Liver (tissue), 9 donors: ENCODE results near the gene FRMPD1. TPM values are rescaled to one million over a fixed set of nuclear protein-coding genes. Genes with fewer than 3 reads are reported as not detected.

Experiments
- DNase-seq: peaks from one replicate; pipeline ENCODE4 v3.0.0-alpha.2; 2017; ENCODE audit warnings: low spot score
- H3K27ac ChIP-seq, 2 donors: one replicate each; pipeline ENCODE4 v1.7.0; 2013; ENCODE audit warnings: inconsistent platforms in 2 of 2, low read length in 2 of 2, control low read depth in 1 of 2, low read depth in 1 of 2, mild to moderate bottlenecking in 1 of 2
- H3K27me3 ChIP-seq, 4 donors: one replicate each; pipeline versions ENCODE4 v1.6.1 to v1.7.0; 2013; ENCODE audit warnings: low read length in 3 of 4, inconsistent platforms in 1 of 4, mild to moderate bottlenecking in 1 of 4, moderate library complexity in 1 of 4; ENCODE audit not compliant: control insufficient read depth in 4 of 4, insufficient read depth in 4 of 4
- H3K36me3 ChIP-seq, 4 donors: one replicate each; pipeline versions ENCODE4 v1.6.1 to v1.7.0; 2013; ENCODE audit warnings: low read length in 3 of 4, mild to moderate bottlenecking in 3 of 4, low read depth in 1 of 4, moderate library complexity in 1 of 4; ENCODE audit not compliant: control insufficient read depth in 4 of 4, insufficient read depth in 3 of 4
- H3K4me1 ChIP-seq, 4 donors: one replicate each; pipeline versions ENCODE4 v1.6.1 to v1.7.0; 2013; ENCODE audit warnings: low read length in 3 of 4, mild to moderate bottlenecking in 3 of 4, moderate library complexity in 1 of 4; ENCODE audit not compliant: control insufficient read depth in 4 of 4, insufficient read depth in 4 of 4
- H3K4me3 ChIP-seq, 3 donors: one replicate each; pipeline versions ENCODE4 v1.6.1 to v1.7.0; 2013; ENCODE audit warnings: low read length in 3 of 3, control low read depth in 1 of 3, low read depth in 1 of 3, mild to moderate bottlenecking in 1 of 3
- H3K9ac ChIP-seq, 2 donors: one replicate each; pipeline ENCODE4 v1.7.0; 2013; ENCODE audit warnings: low read length in 2 of 2, mild to moderate bottlenecking in 2 of 2, moderate library complexity in 2 of 2, control low read depth in 1 of 2, low read depth in 1 of 2
- H3K9me3 ChIP-seq, 4 donors: one replicate each; pipeline versions ENCODE4 v1.6.1 to v1.7.0; 2013; ENCODE audit warnings: low read length in 3 of 4; ENCODE audit not compliant: control insufficient read depth in 4 of 4
- EGR1 ChIP-seq, 2 donors: IDR thresholded peaks; 2 replicates each; pipeline ENCODE4 v1.6.1; 2016 to 2018; ENCODE audit warnings: antibody characterized with exemption in 2 of 2, low read depth in 2 of 2
- FOXA2 ChIP-seq: IDR thresholded peaks from 2 replicates; pipeline ENCODE4 v1.6.1; 2016; ENCODE audit warnings: antibody characterized with exemption
- GABPA ChIP-seq, 2 donors: IDR thresholded peaks in 1 of 2; conservative IDR thresholded peaks in 1 of 2; 2 replicates each; pipeline ENCODE4 v1.6.1; 2016; ENCODE audit warnings: antibody characterized with exemption in 2 of 2, mild to moderate bottlenecking in 1 of 2, moderate library complexity in 1 of 2
- HNF4A ChIP-seq, 2 donors: conservative IDR thresholded peaks; 2 replicates each; pipeline ENCODE4 v1.6.1; 2016; ENCODE audit warnings: antibody characterized with exemption in 2 of 2, mild to moderate bottlenecking in 2 of 2
- HNF4G ChIP-seq: IDR thresholded peaks from 2 replicates; pipeline ENCODE4 v1.6.1; 2016; ENCODE audit warnings: antibody characterized with exemption
- NR2F2 ChIP-seq: IDR thresholded peaks from 2 replicates; pipeline ENCODE4 v1.6.1; 2016; ENCODE audit warnings: antibody characterized with exemption
- REST ChIP-seq: IDR thresholded peaks from 2 replicates; pipeline ENCODE4 v1.6.1; 2016; ENCODE audit warnings: antibody characterized with exemption, mild to moderate bottlenecking
- RXRA ChIP-seq, 2 donors: IDR thresholded peaks; 2 replicates each; pipeline ENCODE4 v1.6.1; 2017 to 2018; ENCODE audit warnings: antibody characterized with exemption in 2 of 2, mild to moderate bottlenecking in 1 of 2
- SP1 ChIP-seq: IDR thresholded peaks from 2 replicates; pipeline ENCODE4 v1.6.1; 2018; ENCODE audit warnings: antibody characterized with exemption, mild to moderate bottlenecking
- TAF1 ChIP-seq: conservative IDR thresholded peaks from 2 replicates; pipeline ENCODE4 v1.6.1; 2016; ENCODE audit warnings: antibody characterized with exemption, mild to moderate bottlenecking
- YY1 ChIP-seq: IDR thresholded peaks from 2 replicates; pipeline ENCODE4 v1.6.1; 2016; ENCODE audit warnings: antibody characterized with exemption, mild to moderate bottlenecking
- WGBS: extraction: QIAGEN DNeasy Blood & Tissue Kit; methylation state at CpG from one replicate; pipeline ENCODE4 v1.1.7; 2013; 5-methylcytosine and 5-hydroxymethylcytosine counted together
- polyA plus RNA-seq, 2 donors: library from polyadenylated mRNA; stranded (reverse) in 1 of 2; unstranded in 1 of 2; fragments of 200-250 nt in 1 of 2; fragments of >200 nt in 1 of 2; fragmentation: Nextera tagmentation in 1 of 2; extraction: Ambion mirVana in 1 of 2; gene quantifications; one replicate each; pipeline versions ENCODE4 v1.2.1 to v1.2.3, GENCODE V29; 2013 to 2015
- total RNA-seq, 2 donors: library from RNA; depleted of rRNA; stranded (reverse); fragments of >200 nt; gene quantifications; one replicate each; pipeline ENCODE4 v1.2.3, GENCODE V29; 2014
- TF ChIP-seq, protein P1 (sequence below): IDR thresholded peaks from 2 replicates; pipeline ENCODE4 v1.6.1; 2016; ENCODE audit warnings: antibody characterized with exemption
- TF ChIP-seq, protein P2 (sequence below): IDR thresholded peaks from 2 replicates; pipeline ENCODE4 v1.6.1; 2016; ENCODE audit warnings: antibody characterized with exemption
- donor health status: healthy.
- donor health status: healthy.
- donor health status: healthy.
- donor health status: healthy.
- donor health status: healthy.

FRMPD1 gene
- total and polyA plus RNA-seq, 4 donors, result 0.06 to 1.8 (median 0.17) TPM

- TF ChIP-seq REST (no peak), GABPA (IDR thresholded peaks at IDR 0.05 in 1 of 2, conservative IDR thresholded peaks at IDR 0.05 in 1 of 2) (no peak), EGR1 (IDR thresholded peaks at IDR 0.05; ENCODE audit: low read depth in 2 of 2) (no peak), FOXA2 (no peak)
Observed at GRCh38 chr9:37700131-37700530, 49.4 kb downstream of the FRMPD1 start (continued).

GRCh38 chr9:37700900-37701299 is 50.1 kb downstream of the FRMPD1 start:
- H3K4me3 ChIP-seq, result no peak overlapping the region
- 44% methylated on average over 3 of the region's 3 CpGs for WGBS
- H3K9me3 ChIP-seq, result no peaks in the 10 kb centered on the region
- no peaks in the 10 kb centered on the region for H3K36me3 ChIP-seq
- no peak overlapping the region for H3K9ac ChIP-seq
- no peak overlapping the region for H3K27ac ChIP-seq
- H3K27me3 ChIP-seq, result no peaks in the 10 kb centered on the region
- no peak for DNase-seq
- TF ChIP-seq, protein P1, sequence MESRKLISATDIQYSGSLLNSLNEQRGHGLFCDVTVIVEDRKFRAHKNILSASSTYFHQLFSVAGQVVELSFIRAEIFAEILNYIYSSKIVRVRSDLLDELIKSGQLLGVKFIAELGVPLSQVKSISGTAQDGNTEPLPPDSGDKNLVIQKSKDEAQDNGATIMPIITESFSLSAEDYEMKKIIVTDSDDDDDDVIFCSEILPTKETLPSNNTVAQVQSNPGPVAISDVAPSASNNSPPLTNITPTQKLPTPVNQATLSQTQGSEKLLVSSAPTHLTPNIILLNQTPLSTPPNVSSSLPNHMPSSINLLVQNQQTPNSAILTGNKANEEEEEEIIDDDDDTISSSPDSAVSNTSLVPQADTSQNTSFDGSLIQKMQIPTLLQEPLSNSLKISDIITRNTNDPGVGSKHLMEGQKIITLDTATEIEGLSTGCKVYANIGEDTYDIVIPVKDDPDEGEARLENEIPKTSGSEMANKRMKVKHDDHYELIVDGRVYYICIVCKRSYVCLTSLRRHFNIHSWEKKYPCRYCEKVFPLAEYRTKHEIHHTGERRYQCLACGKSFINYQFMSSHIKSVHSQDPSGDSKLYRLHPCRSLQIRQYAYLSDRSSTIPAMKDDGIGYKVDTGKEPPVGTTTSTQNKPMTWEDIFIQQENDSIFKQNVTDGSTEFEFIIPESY, result peak; percentile 29
- TF ChIP-seq HNF4G, result no peak
- TF ChIP-seq NR2F2, result no peak
- no peak for TF ChIP-seq FOXA2
- TF ChIP-seq SP1, result peak; percentile 28
- TF ChIP-seq HNF4A (conservative IDR thresholded peaks at IDR 0.05), result peak; percentile 41 to 62
- TF ChIP-seq RXRA (IDR thresholded peaks at IDR 0.05), result peak in 1 of 2 donors; percentile 60
- TF ChIP-seq, protein P2, sequence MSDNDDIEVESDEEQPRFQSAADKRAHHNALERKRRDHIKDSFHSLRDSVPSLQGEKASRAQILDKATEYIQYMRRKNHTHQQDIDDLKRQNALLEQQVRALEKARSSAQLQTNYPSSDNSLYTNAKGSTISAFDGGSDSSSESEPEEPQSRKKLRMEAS, result peak; percentile 20
- TF ChIP-seq YY1, result peak; percentile 94
- peaks cover 0 to 10% (median 7%) of the 10 kb centered on the region in 4 donors for H3K4me1 ChIP-seq

GRCh38 chr9:37705787-37706186 is 55.0 kb downstream of the FRMPD1 start:
- Histone ChIP-seq H3K27ac (no peak overlapping the region), H3K9me3 (no peaks in the 10 kb centered on the region), H3K27me3 (no peaks in the 10 kb centered on the region), H3K9ac (no peak overlapping the region), H3K36me3 (no peaks in the 10 kb centered on the region), H3K4me3 (no peak overlapping the region), H3K4me1 (peaks cover 5 to 21% (median 18%) of the 10 kb centered on the region in 4 donors)
- TF ChIP-seq, protein P1, result no peak
- TF ChIP-seq RXRA (IDR thresholded peaks at IDR 0.05) (no peak), SP1 (no peak), HNF4G (no peak), TAF1 (no peak), REST (no peak)
- no peak for DNase-seq
- WGBS, result 90% methylated on average over 3 of the region's 3 CpGs
